NCI-H146 treated with DMSO at 0.1 percent for 48 hours (cell line): ENCODE measurements around the gene GRB10.

ENCODE experiments used
- DNase-seq: peaks from one replicate; lab custom pipeline; 2025; ENCODE audit not compliant: unreplicated experiment; lab: John Stamatoyannopoulos, UW

Gene GRB10

DNA sequence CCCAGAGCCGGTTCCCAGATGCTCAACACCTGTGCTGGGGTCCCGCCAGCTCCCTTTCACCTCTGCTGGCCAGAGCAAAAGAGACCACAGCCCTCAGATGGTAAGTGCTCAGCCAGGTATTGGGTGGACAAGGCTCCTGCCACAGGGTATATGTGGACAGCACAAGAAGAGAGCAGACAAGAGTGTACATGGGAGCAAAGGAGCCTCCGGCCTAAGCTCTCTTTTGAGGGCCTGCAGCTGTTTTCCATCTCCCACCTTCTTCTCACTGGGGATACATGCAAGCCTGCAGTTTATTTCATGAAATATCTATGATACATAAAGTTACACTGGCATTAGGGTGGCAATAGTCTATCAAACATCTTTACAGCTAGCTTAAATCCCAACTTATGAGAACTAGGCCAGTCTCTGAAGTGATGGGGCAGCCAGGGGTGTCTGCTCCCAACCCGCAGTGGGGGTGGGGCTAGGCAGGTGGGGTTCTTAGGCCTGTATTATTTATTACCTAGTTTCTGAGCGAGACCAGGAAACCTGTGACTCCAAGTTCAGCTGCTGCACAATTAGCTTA, 167.1 kb downstream of the GRB10 start:
- DNase-seq = no peak

DNA sequence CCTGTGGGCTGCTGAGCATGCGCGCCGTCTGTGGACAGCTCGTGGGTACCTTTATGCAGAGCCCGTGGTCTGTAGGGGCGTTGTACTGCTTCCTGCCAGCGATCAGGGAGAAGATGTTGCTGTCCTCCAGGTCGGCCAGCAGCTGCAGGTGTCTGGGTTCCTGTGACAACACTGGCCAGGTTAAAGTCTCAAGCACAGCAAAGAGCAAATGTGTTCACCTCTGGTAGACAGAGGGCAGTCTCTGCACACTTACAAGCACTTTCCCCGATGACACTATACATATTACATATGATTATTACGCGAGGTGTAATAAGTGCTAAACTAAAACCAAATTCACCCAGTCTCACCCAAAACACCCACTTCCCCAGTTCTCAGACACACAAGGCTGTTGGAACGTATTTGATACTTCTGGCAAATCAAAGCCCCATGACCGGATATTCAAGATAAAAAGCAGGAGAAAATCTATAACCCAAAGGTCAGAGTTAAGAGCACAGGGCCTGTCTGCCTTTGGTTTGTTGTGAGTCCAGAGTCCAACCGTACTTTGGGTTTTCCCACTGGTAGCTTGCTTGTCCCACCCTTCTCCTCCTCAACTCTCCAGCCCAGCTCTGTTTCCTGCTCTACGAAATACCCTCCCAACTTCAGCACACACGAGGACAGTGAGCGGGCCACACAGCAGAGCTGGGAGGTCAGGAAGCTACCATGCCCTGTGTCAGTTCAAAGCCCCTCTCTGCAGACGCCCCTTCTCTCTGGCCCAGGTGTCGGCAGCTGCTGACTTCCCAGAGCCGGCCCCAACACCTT, 167.8 kb downstream of the GRB10 start:
- peak; percentile 43 for DNase-seq

DNA sequence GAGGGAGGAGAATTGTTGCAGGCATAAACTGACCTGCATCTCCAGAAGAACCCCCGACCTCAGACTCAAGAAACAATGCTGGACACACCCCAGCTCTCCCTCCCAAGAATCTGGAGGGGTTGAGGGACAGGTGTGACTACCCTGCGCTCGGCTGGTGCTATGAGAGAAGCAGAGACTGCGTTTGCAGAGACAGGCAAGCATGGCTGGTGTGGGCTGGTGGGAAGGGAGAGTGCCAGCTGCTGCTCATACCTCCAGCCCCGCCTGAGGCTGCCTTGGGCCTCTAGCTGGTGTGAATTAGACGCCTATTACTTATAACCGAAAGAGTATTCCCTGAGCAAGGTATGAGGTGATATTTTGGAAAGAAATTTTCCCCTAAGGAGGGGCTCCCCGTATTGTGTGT, 169.2 kb downstream of the GRB10 start:
- no peak for DNase-seq

DNA sequence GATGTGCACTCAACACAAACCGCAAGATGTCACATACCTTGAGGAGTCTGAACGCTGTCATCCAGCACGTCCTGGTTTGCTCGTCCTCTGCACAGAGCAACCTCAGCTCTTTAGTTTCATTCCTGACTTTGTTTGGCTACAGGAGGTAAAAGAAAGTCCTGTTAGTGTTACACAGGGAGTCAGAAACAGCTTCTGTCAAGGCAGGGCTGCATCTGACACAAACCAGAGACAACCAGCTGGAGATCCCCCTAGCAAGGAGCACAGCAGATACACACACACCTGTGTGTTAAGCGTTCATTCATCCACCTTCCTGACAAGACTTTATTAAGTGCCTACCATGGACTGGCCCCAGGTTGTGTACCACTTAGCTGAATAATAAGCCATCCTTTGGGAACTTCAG, 170.0 kb downstream of the GRB10 start:
- no peak for DNase-seq

DNA sequence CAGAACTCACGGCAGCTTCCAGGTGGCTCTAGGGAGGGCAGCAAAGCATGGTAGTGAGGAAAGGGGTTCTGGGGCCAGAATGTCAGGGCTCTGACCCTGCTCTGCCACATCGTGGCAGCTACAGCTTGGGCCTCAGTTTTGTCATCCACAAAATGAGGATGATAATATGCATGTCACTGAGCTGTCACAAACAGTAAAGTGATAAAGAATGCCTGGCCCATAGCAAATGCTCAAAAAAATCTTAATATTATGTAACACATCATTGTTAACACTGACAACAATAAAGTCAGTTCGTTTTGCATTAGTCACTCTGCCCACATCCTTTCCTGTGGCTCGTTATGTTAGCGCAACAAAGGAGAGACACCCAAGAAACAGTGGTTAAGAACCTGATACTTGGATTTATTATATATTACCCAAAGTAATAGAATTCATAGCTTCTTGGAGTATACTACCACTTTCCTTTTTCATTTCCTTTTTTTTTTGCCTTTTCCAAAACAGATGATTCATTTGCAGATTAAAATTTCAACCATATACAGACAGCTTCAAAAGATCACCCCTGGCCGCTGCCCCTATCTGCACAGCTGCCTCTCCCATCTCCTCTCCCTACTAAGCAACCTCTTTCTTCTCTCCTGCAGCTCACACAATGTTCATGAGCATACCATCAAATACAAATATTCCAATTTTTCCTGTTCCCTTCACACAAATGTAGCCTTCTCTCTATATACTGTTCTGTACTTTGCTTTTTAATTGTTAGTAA, 172.0 kb downstream of the GRB10 start:
- no peak for DNase-seq

DNA sequence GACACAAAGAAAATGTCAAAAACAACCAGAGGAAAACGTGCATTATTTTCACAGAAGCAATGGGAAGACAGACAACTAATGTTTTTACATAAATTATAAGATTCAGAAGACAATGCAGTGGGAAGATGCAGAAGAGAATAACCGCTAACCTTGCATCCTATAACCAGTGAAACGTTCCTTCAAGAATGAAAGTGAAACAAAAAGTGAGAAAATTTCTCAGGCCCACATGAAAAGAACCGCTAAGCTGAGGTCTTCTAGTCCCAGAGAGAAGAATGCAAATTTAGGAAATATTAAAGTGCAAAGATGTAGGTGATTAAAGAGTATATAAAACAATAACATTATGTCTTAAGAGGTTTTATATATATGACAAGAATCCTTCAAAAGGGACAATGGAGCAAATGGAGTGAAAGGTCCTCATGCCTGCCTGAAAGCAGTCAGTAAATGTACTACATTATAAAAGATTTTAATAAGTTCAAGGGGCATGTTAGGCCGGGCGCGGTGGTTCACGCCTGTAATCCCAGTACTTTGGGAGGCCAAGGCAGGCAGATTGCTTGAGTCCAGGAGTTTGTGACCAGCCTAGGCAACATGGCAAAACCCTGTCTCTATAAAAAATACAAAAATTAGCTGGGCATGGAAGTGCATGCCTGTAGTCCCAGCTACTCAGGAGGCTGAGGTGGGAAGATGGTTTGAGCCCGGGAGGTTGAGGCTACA, 174.3 kb downstream of the GRB10 start:
- DNase-seq = no peak

DNA sequence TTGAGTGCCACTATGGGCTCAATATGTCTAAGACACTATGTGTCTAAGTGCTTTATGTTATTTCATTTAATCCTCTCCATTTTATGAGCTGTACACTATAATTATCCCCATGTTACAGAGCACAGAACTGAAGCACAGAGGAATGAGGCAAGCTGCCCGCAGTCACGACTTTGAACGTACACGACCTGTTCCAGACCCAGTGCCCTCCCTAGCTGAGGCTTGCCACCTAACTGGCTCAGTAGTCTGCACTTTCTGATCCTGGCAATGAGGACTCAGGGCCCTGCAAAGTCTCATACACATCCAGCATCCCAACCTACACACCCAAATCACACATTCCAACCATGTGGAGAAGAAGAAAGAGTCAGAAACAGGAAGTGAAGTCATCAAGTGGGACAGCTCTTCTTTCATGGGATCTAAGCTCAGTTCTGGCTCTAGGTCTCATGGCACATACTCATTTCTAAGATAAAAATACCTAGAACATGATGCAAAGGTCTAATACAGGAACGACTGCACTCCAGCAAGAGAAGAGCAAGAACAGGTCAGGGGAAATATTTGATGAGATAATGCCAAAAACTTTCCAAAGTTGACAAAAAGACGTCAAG, 175.1 kb downstream of the GRB10 start:
- no peak for DNase-seq

DNA sequence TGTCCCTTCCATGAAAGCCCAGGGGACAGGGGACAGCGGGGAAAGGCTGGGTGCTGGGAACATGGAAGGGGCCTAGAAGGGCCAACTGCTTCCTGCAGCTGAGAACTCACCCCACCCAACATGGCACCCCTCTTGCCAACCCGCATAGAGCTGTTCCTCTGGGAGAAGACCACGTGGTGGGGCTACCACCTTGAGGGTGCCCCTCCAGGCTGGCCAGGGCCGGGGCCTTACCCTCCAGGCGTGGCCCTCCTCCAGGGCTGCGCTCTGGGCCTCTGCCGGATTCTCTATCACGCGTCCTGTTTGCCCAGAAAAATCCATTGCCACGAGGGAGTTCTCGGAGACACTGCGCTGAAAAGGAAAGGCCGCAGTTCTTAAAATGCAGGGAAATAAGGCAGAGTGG, 177.6 kb downstream of the GRB10 start:
- DNase-seq = no peak

DNA sequence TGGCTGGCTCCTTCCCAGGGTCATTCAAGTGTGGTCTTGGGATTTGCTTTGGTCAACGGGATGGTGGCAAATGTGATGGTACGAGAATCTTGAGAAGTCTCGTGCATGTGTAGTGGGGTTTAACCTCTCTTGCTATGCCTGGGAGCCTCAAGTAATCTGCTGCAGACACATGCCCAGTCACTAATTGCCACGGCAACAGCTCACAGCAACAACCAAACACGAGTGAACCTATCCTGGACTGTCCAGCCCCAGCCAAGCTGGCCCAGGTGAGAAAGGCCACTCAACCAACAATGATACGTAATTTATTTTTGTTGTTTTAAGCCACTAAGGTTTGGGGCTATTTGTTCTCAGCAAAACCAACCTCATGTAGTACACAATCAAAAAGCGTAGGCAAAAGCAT, 179.4 kb downstream of the GRB10 start:
- DNase-seq = no peak

DNA sequence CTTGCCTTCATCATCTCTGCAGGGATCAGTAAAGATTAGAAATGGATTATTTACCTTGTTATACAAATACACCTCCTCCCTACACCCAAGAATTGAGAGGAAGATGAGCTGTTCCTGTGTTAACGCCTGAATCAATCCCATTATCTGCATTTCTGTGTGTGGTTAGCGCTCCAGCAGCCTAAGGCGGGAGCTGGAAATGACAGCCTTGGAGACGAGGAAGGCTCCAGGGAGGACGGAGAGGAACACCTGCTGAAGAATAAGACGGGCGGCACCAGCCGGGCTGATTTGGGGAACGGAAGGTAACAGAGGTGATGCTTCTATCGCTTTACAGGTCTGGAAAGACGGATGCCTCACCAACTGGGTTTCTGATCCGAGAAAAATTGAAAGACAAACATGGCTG, 183.3 kb downstream of the GRB10 start:
- DNase-seq = peak; percentile 93

DNA sequence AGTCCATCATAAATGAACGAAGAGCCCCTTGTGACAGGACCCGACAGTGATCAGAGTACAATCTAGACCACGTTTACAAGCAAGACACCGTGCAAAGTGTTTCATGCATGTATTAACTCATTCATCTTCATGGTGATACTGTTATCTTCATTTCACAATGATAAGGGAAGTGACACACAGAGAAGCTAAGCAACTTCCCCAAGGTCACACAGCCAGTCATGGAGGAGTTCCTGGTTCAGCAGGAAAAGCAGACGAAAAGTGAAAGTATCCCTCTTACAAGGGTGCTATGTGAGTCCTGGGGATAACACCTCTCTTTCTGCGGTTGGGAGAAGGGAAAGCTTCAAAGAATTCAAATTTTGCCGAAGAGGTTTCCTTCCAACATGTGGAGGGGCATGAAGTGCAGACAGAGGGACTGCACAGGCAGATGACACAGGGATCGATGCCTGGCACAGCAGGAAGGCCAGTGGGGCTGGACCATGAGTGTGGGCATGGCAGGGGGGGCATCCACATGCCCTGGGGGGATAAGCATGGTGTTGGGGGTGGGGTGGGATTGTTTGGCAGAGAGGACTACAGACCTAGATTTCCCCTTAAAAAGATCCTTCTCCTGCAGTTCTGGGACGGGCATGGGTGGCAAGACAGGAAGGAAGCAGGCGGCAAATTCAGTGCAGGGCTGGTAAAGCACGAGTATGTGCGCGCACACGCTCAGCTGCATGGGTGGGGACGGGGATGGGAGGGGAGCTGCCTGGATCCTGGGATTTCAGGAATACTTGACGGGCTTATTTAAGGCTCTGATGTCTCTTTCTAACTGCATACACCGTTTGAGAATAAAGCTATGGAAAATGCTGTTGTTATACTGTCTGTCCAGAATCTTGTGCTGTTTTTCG, 184.0 kb downstream of the GRB10 start:
- DNase-seq = no peak

DNA sequence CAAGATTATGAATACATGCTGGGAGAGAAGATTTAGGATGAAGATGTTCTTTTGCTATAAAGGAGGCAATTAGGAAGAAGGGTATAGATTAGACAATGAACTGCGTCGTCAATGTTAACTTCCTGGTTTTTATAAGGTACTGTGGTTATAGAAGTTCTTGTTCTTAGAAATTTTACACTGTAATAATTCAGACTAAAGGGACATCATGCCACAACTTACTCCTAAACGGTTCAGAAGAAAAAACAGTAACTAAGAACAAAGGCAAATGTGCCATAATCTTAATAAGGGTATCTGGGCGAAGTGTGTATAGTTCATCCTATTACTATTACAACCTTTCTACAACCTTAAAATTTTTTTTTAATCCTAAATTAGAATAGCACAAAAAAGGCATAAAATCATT, 186.2 kb downstream of the GRB10 start:
- no peak for DNase-seq

DNA sequence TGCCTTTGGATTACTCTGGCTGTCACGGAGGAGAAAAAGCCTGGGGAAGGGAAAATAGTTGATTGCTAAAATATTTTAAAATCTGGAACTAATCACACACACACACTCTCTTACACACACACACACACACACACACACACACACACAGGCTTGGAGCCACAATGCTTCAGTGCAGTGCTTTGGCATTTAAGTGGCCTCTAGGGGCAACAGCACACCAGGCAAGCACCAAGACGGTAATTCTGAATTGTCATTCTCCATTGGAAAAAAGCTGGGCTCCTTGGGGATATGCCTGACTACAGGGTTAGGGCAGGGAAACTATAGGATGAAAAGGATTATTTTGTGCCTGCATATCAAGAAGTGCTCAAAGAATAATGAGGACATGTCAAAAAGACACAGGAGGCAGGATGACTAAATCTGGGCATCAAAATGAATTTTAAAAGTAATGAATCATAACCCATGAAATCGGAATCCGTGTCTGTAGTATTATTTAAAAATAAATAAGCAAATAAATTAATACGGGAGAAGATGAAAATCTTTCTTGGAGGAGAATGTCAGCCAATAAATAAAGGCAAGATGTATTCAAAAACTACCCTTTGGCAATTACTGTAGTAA, 187.1 kb downstream of the GRB10 start:
- DNase-seq = peak; percentile 28

DNA sequence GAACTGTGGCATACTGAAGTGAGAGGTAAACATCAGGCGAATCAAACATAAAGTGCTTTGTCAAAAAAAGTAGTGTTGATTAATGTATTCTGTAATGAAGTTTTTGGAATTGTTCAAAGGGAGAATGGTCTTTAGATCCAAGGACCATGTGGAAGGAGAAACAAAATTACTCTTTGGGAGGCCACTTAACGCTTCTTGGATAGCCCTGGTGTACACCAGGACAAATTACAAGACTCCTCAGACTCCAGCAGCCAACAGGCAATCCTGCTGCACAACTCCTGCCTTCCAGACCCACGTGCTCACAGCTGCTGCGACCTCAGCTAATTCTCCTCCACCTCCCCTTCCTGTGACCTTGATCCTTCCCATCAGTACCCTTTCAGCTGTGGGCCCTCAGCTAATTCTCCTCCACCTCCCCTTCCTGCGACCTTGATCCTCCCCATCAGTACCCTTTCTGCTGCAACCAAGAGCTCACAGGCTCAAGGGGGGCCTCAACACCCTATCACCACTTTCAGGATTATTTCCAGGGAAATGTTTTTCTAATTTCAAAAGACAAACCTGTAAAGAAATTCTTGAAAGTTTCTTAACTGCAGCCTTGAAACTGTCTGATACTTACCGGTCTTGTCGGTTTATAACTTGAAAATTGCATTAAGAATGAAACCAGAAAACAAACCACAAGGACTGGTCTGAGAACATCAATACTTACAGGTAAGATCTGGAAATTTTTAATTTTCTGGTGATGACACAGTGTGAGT, 187.8 kb downstream of the GRB10 start:
- DNase-seq = no peak

DNA sequence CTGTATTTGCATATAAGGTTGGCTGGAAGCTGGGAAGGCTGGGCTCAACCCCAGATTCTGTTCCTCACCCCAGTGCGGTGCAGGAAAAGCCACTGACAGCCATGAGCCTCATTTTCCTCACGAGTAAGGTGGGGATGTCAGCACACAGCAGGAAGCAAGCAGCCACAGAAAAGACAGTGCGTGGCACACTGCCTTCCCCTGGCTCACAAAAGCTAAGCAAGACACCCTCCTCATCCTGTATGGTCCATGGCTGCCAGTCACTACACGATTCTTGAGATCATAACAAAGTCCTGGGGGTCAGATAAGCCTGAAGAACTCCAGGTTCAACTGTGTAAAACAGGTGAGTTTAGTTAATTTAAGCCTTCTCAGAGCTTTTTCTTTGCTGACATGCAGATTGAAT, 188.6 kb downstream of the GRB10 start:
- DNase-seq = no peak

DNA sequence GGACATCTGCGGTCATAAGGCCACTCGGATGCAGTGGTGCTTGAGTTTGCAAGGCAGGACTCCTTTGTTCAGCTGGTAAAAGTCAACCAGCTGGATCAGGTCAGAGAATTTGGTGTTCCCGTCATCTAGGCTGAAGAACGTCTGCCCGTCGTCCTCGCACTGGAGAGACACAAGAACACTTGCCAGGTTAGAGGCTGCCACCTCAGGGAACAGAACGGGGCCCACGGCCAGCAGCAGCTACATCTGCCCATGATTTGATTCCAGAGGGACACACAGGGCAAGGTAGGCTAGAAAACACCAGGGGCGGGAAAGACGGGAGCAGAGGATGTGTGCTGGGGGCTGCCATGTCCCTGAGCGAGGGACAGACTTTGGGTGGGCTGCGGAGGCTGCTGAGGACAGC, 189.8 kb downstream of the GRB10 start:
- DNase-seq = no peak

DNA sequence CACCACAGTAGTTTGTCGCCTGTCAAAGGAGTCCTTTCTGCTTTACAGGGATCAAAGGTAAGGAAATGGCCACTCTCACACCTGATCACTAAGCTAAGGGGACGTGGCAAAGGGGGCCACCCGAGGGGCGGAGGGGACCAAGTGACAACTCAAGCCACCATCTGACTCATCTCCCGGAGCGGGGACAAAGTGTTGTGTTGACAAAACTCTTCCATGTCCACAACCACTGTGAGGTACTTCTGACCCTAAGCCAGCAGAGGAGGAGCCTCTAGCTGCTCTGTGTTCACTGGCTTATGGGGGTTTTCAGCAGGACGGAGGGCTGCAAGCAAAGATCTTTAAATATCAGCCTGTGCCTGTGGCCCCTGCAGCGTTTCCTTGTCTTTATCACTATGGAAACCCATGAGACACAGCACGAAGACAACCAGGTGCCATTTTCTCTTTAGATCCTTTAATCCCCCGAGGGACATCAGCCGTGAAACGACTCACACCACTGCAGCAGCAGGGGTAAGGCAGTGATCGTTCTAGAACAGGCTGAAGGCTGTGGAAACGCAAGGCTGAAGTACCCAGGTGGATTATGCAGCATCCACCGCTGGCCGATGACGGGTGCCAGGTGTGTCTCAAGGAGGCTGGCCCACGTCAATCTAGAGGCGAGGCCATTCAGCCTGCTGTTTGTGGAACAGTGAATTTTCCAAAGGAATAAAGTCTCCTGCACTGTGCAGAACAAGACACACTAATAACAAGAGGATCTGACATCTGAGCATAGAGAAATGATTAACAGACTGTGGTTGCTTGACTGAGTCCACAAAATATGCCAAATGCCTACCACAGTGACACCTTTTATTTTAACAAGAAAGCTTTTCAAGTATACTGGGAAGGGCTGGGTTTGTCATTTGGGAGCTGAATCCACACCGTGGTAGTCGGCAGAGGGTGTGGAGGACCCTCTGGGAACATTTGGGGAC, 190.9 kb downstream of the GRB10 start:
- peak; percentile 83 for DNase-seq

DNA sequence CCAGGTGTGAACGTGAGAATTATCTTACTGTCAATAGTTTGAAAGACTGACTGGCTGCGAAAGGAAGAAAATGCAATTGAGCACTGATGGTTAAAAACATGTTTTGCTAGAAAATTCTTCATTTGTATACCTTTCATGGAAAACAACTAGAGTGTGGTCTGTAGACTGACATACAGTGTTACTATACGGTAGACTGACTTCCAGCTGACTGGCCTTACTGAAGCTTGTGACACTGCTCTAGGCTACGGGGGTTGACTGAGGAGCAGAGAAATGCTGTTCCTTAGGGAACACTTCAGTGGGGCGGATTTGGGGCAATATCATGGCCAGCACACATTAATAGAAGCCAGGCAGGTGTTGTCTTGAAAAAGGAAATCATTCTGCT, 191.6 kb downstream of the GRB10 start:
- no peak for DNase-seq
